ENCODE measurements around the gene KHSRP.

GRCh38 chr19:6412447-6413091 lies 12.0 kb downstream of the KHSRP start:
- peak; percentile 70 for TF ChIP-seq CTCF (conservative IDR thresholded peaks at IDR 0.05; ENCODE audit: low read depth, low read length)
- TF ChIP-seq EZH2 (IDR thresholded peaks at IDR 0.05; ENCODE audit: borderline replicate concordance, low read depth, low read length, poor library complexity, severe bottlenecking) = no peak

Data from A673 (cell line).